ENCODE data around the gene COG4.
"Not testable (repeated sequence)": the region's sequence is repeated elsewhere in the genome, so short reads cannot be mapped to it uniquely, and the experiment has no call there.

COG4 gene

DNA sequence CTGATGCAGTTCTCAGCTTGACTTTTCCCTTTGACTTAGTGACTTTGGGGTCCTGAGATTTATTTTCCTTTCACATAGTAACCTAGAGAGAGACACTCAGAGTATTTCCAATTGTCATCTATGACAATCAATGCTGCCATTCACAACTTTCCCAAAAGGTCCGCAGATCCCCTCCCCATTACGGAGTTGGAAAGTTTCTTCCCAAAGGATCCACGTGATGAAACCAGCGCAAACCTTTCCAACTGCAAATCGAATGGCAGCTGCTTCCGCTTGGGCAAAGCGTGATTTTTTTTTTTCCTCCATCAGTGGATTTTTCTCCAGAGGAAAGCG is 69.5 kb downstream of the COG4 start:
- DNase-seq: no peak

DNA sequence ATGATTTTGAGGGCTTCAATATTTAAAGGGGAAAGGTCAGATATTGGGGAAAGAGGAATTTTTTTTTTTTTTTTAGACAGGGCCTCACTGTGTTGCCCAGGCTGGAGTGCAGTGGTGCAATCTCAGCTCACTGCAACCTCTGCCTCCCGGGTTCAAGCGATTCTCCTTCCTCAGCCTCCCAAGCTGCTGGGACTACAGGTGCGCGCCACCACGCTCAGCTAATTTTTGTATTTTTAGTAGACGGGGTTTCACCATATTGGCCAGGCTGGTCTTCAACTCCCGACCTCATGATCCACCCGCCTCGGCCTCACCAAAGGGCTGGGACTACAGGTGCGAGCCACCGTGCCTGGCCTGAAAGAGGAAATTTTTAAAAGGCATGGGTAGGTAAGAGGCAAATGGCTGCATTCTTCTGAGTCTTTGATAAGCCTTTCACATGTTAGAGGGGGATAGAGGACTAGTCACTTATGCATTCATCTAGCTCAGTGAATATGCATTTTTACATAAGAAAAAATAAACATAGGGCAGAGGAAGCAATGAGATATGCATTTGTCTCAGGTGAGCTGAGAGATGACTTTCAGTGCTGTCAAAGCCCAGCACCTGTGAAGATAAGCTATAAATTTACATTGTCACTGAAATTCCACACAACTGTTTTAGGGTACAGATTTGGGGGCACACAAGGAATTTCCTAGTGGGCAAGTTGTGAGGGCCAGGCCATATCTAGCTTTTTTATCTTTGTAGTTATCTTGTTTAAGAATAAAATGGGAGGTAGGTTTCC is 70.0 kb downstream of the COG4 start:
- no peak for DNase-seq

DNA sequence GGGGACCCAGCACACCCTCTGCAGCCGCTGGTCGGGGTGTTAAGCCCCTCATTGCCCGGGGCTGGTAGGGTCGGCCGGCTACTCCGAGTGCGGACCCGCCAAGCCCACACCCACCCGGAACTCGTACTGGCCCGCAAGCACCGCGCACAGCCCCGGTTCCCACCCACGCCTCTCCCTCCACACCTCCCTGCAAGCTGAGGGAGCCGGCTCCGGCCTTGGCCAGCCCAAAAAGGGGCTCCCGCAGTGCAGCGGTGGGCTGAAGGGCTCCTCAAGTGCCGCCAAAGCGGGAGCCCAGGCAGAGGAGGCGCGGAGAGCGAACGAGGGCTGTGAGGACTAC is 72.4 kb downstream of the COG4 start:
- not testable (repeated sequence) for DNase-seq

DNA sequence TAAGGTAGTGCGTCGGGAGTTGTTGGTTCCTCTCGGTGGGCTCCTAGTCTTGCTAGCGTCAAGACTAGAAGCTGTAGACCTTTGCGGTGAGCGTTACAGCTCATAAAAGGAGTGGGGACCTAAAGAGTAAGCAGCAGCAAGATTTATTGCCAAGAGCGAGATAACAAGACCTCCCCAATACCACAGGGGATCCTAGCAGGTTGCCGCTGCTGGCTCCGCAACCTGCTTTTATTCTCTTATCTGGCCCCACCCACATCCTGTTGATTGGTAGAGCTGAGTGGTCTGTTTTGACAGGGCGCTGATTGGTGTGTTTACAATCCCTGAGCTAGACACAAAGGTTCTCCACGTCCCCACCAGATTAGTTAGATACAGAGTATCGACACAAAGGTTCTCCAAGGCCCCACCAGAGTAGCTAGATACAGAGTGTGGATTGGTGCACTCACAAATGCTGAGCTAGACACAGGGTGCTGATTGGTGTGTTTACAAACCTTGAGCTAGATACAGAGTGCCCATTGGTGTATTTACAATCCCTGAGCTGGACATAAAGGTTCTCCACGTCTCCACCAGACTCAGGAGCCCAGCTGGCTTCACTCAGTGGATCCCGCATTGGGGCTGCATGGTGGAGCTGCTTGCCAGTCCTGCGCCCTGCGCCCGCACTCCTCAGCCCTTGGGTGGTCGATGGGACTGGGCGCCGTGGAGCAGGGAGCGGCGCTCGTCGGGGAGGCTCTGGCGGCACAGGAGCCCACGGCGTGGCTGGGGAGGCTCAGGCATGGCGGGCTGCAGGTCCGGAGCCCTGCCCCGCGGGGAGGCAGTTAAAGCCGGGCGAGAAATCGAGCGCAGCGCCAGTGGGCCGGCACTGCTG is 73.0 kb downstream of the COG4 start:
- not testable (repeated sequence) for DNase-seq

DNA sequence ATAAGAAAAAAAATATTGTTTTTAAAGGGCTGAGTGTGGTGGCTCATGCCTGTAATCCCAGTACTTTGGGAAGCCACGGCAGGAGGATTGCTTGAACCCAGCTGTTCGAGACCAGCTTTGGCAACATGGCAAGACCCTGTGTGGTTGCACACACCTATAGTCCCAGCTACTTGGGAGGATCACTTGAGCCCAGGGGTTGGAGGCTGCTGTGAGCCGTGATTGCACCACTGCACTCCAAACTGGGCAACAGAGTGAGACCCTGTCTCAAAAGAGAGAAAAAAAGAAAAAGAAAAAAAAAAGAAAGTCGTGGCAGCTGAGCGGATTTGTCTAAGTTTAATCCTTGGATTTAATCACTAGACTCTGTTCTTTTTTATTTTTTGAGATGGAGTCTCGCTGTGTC is 75.3 kb downstream of the COG4 start:
- no peak for DNase-seq

DNA sequence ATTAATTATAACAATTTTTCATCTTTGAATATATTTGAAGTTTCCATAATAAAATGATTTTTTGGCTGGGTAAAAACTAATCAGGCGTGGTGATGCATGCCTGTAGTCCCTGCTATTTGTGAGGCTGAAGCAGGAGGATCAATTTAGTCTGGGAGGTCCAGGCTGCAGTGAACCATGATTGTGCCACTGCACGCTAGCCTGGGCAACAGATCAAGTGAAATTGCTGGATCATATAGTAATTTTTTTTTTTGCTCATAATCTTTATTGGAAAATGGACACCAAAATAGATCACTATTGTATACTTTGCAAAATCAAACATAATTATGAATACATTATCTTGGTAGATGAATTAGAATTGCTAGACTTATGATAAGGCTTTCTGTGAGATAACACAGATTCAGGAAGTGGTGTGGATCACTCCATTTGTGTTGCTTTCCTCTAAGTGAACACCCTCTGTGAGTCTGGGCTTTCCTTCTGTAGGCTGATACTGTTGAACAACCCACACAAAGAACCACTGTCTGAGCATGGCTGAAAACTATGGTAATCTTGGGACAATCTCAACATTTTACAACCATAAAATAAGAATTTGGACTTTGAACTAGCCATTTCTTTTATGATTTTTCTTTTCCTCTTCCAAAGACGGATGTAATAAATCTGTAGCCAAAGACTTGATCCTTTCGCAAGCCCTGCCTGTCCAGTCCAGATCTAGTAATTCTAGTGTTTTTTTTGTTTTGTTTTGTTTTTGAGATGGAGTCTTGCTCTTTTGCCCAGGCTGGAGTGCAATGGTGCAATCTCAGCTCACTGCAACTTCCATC is 78.9 kb downstream of the COG4 start:
- DNase-seq: no peak

DNA sequence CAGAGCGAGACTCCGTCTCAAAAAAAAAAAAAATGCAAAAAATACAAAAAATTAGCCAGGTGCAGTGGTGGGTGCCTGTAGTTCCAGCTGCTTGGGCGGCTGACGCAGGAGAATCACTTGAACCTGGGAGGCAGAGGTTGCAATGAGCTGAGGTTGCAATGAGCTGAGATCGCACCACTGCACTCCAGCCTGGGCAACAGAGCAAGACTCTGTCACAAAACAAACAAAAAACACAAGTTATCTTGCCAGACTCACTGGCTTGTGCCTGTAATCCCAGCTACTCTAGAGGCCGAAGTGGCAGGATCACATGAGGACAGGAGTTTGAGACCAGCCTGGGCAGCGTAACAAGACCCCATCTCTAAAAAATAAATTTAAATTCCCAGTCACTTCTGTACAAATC is 81.0 kb downstream of the COG4 start:
- no peak for DNase-seq

DNA sequence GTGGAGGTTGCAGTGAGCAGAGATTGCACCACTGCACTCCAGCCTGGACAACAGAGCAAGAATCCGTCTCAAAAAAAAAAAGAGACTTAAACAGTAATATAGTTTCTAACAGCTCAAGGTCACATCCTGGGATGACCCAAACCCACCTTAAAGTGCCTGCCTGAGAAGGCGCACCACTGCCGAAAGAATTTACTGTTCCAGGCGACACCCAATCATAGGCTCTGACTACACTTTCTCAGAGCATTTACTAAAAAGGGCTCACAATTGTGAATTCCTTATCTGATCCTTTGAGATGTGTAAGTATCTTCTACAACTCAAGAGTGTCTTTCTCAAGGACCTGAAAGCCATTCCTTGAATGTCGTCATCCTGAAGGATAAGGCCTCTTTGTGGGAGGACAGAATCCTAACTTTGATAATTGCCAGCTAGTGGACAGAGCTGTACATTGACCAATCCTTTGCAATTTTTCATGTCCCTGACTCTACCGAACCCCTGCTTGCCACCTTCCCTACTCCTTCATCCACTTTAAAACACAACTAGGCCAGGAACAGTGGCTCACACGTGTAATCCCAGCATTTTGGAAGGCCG is 81.9 kb downstream of the COG4 start:
- no peak for DNase-seq

DNA sequence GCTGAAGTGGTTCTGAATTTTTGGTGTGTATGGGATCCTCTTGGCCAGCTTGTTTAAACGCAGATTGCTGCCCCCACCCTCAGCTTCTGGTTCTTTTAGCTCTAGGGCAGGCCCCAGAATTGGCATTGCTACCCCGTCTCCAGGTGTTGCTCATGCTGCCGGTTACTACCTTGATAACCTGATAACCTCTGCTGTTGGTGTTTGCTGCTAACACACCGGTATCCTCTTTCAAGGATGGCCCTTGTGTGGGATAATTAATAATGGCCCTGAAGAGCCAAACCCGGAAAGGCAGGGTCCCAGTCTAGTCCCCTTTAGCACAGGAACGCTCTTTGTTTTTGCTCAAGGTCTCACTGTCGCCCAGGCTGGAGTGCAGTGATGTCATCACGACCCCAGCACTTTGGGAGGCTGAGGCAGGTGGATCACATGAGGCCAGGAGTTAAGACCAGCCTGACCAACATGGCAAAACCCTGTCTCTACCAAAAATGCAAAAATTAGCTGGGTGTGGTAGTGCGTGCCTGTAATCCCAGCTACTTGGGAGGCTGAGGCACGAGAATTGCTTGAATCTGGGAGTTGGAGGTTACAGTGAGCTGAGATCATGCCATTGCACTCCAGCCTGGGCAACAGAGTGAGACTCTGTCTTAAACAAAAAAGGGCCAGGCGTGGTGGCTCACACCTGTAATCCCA is 83.2 kb downstream of the COG4 start:
- DNase-seq: no peak

DNA sequence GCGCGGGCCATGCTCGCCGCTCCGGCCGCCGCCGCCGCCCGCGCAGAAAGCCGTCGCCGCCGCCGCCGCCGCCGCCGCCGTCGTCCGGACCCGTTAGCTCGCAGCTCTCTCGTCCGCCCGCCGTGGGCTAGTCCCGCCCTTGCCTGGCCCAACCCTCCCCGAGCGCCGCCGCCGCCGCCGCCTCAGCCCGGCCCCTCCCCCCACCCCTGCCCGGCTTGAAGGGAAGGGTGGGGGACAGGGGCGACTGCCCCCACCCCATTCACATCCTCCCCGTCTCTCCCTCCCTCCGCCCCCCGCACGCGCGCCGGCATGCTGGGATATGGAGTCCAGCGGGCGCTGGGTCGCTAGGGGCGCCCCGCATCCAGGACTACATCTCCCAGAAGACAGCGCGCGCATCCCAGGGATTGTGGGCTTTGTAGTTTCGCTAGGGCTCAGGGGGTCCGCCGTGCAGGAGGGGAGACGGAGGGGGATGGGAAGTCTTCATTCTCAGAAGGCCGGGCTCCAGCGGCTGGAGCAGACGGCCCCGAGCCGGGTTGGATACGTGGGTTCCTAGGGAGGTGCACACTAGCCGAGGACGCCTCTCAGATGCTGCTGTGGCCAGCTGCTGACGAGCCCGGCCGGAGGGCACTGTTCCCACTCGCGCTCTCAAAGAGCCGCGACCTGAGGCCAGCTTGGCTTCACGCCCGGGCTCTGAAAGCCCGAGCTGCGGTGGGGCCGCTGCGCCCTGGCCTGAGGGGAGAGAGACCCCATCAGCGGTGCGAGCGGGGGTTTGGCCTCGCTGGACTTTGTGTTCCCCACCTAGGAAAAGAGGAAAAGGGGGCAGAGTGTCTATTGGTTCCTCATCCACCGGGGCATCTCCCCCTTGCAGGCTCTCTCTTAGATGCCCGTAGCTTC is 84.1 kb downstream of the COG4 start, which contains the start of gene ST3GAL2:
ST3GAL2 (minus strand) TSS at position 132 of the 894 bp plus-strand sequence. CDS start 40,570 bp downstream, outside the sequence.
- peak; percentile 90 for DNase-seq

DNA sequence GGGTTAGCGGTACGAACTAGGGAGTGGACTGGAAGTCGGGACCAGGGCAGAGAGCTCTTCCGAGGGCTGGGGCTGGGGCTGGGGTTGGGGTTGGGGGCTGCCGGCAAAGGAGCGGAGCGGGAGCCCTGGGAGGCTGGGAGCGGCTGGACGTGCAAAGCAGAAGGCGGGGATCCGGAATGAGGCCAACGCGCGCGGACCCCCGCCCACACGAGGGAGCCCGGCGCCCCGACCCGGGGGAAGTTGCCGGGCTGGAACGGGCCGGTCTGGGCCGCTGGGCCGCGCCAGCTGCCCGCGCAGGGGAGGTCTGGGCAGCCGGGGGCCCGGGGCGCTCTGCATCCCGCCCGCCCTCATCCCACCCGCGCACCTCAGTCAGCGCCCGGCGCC is 84.8 kb downstream of the COG4 start:
- DNase-seq: no peak

DNA sequence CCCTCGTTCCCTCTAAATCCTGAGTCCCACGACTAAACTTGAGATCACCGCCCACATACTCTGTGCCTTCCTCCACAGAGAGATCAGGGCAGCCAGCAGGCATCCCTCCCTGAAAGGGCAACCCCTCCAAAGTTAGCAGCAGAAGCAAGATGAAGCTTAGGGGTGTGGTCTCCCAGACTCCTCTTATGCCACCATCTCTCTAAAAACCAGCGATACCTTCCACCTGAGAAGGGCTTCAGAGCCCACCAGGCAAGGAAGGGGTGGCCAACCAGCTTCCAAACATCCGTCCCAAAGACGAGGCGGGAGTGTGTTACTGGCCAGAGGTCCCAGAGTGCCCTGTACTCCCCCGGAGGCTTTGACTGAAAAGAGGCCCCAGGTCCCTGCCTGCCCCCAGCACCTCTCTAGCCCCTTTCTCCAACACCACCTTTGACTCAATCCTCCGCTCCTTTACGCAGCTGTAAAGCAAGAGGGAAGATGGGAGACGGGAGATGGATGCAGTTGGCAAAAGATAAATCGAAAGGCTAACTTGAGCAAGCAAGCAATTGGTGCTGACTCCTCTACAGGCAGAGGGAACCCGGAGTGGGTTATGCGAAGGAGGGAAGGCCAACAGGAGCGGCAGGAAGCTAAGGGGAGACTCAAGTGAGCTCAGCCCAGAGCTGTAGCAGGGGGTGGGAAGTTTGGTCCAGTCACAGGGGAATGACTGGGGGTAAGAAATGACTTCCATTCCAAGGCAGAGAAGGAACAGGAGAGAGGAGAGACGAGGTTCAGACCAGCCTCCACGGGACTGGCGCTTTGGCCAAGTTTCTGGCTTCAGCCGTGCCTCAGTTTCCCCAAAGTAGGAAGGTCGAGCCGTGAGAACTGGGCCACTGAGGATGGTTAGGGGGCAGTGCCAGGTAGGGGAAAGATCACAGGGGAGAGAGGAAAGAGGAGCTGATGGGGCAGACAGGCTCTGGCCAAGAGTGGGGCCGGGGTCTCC is 85.5 kb downstream of the COG4 start:
- peak; percentile 21 for DNase-seq

DNA sequence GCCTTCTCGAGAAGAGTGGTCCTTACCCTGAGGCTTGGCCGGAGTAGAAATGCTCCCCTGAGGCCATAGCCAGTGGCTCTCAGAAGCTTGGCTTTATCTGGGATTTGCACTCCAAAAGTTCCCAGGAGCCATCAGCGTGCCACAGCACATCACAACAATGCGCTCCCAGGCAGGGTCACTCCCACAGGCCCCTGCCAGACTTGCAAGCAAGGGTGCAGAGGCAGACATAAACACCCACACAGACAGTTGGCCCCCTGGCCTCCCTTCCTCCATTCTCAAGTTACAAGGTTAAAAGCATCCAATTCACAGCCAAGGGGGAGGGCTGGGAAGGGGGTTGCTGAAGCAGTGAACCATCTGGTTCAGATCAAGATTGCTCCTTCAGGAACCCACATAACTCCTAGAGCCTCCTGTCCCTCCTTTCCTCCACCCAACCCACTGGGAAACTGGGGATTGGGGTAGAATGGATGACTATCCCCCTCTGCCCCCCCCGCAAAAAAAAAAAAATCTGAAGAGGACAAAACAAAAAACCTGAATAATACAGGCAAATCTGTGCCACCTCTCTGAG is 86.3 kb downstream of the COG4 start:
- no peak for DNase-seq

DNA sequence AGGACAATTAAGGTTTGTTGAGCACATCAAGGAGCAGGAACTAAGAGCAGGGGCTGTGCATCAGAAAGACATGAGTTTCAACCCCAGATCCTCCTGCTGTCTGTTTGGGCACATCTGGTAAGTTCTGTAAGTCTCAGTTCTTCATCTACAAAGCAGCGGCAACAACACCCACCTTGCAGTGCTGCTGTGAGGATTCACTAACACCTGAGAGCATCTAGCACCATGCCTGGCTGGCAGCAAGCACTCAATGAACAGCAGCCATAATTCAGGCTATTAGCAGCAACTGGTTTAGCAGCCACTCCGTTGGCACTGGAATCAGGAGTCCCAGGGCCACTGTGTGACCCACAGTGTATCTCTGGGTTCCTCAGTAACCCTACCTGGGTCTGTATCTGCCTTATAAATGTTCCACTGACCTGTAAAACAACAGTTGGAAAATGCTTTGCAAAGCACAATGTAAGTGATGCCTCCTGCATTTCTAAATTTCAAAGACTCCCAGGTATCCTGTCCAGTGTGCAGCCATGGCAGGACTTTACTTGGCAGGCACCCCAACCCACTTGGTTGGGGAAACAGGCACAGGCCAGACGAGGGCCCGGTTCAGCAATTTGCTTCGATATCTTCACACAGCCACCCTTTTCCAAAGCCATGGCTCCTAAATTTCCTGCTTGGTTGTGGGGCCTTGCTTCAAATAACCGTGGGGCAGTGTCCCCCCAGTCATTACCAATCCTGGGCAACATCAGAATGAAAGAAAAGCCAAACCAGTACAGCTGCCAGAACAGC is 88.7 kb downstream of the COG4 start:
- DNase-seq: no peak

DNA sequence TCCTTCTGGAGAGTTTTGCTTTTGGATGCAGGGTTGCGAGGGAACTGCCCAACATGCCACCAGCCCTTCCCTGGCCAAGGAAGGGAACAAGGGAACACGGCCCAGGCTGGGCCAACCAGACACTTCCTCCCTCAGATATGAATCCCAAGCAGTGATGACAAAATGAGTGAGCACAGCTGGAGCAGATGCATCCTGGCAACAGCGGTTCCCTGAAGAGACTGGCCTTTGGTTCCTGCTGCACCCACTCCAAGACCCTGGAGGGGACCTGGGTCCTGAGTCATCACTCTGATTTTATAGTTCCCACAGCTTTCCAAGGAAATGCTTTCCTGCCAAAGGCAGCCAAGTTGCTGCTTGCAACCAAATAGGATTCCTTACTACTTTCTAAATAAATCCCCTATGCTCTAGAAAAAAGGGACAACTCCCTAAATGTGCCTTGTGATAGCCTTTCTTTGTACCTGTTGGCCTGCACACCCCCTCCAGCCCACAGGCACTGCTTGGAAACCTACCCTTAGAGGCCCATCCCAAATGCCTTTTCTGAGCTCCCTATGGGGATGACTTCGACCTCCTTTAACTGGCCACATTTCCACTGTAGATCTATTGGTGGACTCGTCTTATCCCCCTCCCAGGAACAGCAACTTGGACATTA is 89.8 kb downstream of the COG4 start:
- no peak for DNase-seq

DNA sequence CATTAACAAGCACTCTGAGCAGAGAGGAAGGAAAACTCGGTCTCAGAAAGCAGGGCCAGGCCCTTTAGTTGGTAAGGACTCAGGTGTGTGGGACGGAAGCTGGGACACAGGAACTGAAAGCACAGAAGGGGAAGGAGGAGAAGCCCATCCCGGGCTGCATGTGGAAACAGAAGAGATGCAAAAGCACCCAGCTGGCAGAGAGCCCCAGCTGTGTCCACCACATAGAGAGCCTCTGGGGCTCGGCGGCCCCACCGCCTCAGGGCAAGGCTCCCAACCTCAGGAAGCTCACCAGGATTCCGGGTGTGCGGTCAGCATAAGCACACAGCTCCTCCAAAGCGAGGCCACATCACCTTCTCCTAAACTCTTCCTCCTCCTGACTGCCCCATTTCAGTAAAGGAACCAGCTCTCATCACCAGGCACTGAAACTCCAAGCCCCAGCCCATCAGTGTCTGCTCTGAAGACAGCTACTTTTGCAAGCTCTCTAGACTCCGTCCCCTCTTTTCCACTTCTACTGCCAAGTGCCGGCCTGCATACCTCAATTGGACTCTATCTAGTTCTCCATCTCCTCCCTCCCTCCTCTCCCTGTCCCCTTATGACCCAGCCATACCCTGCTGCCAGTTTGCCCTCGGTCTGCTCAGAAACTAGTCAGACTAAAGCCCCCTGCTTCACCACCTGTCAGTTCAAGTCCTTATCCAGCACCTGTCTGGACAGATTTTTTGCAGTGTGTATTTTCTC is 90.5 kb downstream of the COG4 start:
- DNase-seq: no peak

DNA sequence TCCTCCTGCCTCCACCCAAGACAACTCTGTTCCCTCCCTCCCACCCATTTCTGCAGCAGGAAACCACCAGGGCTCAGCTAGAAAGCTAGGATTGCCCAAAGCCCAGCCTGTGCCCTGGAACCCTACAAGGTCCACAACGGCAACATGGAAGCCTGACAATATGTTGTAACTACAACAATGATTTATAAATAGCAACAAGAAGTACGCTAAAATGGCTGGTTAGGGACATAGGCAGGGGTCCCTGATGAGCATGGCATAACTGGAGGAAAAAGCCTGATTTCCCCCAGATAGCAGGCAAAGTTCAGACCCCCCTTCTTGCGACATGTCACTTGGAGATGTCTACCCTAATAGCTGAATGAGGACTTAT is 91.0 kb downstream of the COG4 start:
- DNase-seq: no peak

All from DMS53 (cell line).